SK-N-SH treated with all-trans-retinoic acid at 6 μM for 48 hours (cell line): Measurements from ENCODE around the gene TMC8.

ENCODE experiments used
- ATAC-seq: fragments of 200-7000 bp; cut with Tn5 transposase; 3 replicates; pipeline ENCODE4 v1.9.1; 2020; ENCODE audit warnings: mild to moderate bottlenecking, moderate library complexity
- ARNTL ChIP-seq: fragments of 450-650 bp; formaldehyde crosslinking; IDR thresholded peaks from 2 replicates; pipeline ENCODE4 v1.5.0; 2020; ENCODE audit warnings: low read depth, mild to moderate bottlenecking, moderate library complexity, borderline replicate concordance
- BACH2 ChIP-seq: fragments of 250-450 bp; sonication (Bioruptor Pico); IDR thresholded peaks from 2 replicates; pipeline ENCODE4 v1.9.0; 2021; ENCODE audit warnings: mild to moderate bottlenecking, borderline replicate concordance
- CSDC2 ChIP-seq: fragments of 250-450 bp; sonication (Bioruptor Pico); IDR thresholded peaks from 2 replicates; pipeline ENCODE4 v1.5.0; 2020; ENCODE audit warnings: mild to moderate bottlenecking, moderate library complexity
- ESRRG ChIP-seq: fragments of 250-450 bp; sonication (Bioruptor Pico); IDR thresholded peaks from 2 replicates; pipeline ENCODE4 v1.6.1; 2021; ENCODE audit warnings: mild to moderate bottlenecking
- GLIS3 ChIP-seq: fragments of 250-450 bp; sonication (Bioruptor Pico); IDR thresholded peaks from 2 replicates; pipeline ENCODE4 v1.5.0; 2020; ENCODE audit warnings: mild to moderate bottlenecking, moderate library complexity
- ISL1 ChIP-seq: fragments of 250-450 bp; sonication (Bioruptor Pico); IDR thresholded peaks from 2 replicates; pipeline ENCODE4 v2.1.2; 2022; ENCODE audit warnings: mild to moderate bottlenecking, moderate library complexity
- OSR1 ChIP-seq: fragments of 250-450 bp; sonication (Bioruptor Pico); IDR thresholded peaks from 2 replicates; pipeline ENCODE4 v1.8.0; 2022; ENCODE audit warnings: moderate library complexity, mild to moderate bottlenecking, inconsistent platforms
- PPARA ChIP-seq: fragments of 250-450 bp; sonication (Bioruptor Pico); IDR thresholded peaks from 2 replicates; pipeline ENCODE4 v1.5.0; 2020; ENCODE audit warnings: mild to moderate bottlenecking, borderline replicate concordance
- SNAI2 ChIP-seq: fragments of 250-450 bp; sonication (Bioruptor Pico); IDR thresholded peaks from 2 replicates; pipeline ENCODE4 v1.5.0; 2020; ENCODE audit warnings: mild to moderate bottlenecking, moderate library complexity
- TCF4 ChIP-seq: fragments of 250-450 bp; sonication (Bioruptor Pico); IDR thresholded peaks from 2 replicates; pipeline ENCODE4 v1.8.0; 2021; ENCODE audit warnings: mild to moderate bottlenecking, moderate library complexity, borderline replicate concordance
- TOX ChIP-seq: fragments of 250-450 bp; sonication (Bioruptor Pico); IDR thresholded peaks from 2 replicates; pipeline ENCODE4 v1.8.0; 2021; ENCODE audit warnings: mild to moderate bottlenecking, moderate library complexity, borderline replicate concordance
- ZC3H10 ChIP-seq: fragments of 250-450 bp; sonication (Bioruptor Pico); IDR thresholded peaks from 2 replicates; pipeline ENCODE4 v1.5.1; 2021; ENCODE audit warnings: mild to moderate bottlenecking, moderate library complexity
- ZFP3 ChIP-seq: fragments of 250-450 bp; sonication (Bioruptor Pico); IDR thresholded peaks from 2 replicates; pipeline ENCODE4 v1.5.0; 2020; ENCODE audit warnings: mild to moderate bottlenecking, moderate library complexity
- ZFP30 ChIP-seq: fragments of 450-650 bp; formaldehyde crosslinking; IDR thresholded peaks from 2 replicates; pipeline ENCODE4 v1.5.0; 2022; ENCODE audit warnings: mild to moderate bottlenecking, moderate library complexity
- ZNF70 ChIP-seq: fragments of 450-650 bp; formaldehyde crosslinking; IDR thresholded peaks from 2 replicates; pipeline ENCODE4 v1.5.0; 2020; ENCODE audit warnings: mild to moderate bottlenecking, moderate library complexity
- TF ChIP-seq, protein P1 (sequence below): fragments of 250-450 bp; sonication (Bioruptor Pico); IDR thresholded peaks from 2 replicates; pipeline ENCODE4 v1.8.0; 2021; ENCODE audit warnings: low read depth, mild to moderate bottlenecking, moderate library complexity, borderline replicate concordance
- TF ChIP-seq, protein P2 (sequence below): fragments of 250-450 bp; sonication (Bioruptor Pico); IDR thresholded peaks from 2 replicates; pipeline ENCODE4 v1.5.1; 2020; ENCODE audit warnings: low read depth, mild to moderate bottlenecking, moderate library complexity
- TF ChIP-seq, protein P3 (sequence below): fragments of 250-450 bp; sonication (Bioruptor Pico); IDR thresholded peaks from 2 replicates; pipeline ENCODE4 v1.5.0; 2020; ENCODE audit warnings: mild to moderate bottlenecking, moderate library complexity
- TF ChIP-seq, protein P4 (sequence below): fragments of 250-450 bp; sonication (Bioruptor Pico); IDR thresholded peaks from 2 replicates; pipeline ENCODE4 v1.5.1; 2021; ENCODE audit warnings: mild to moderate bottlenecking, moderate library complexity

TMC8 gene

DNA sequence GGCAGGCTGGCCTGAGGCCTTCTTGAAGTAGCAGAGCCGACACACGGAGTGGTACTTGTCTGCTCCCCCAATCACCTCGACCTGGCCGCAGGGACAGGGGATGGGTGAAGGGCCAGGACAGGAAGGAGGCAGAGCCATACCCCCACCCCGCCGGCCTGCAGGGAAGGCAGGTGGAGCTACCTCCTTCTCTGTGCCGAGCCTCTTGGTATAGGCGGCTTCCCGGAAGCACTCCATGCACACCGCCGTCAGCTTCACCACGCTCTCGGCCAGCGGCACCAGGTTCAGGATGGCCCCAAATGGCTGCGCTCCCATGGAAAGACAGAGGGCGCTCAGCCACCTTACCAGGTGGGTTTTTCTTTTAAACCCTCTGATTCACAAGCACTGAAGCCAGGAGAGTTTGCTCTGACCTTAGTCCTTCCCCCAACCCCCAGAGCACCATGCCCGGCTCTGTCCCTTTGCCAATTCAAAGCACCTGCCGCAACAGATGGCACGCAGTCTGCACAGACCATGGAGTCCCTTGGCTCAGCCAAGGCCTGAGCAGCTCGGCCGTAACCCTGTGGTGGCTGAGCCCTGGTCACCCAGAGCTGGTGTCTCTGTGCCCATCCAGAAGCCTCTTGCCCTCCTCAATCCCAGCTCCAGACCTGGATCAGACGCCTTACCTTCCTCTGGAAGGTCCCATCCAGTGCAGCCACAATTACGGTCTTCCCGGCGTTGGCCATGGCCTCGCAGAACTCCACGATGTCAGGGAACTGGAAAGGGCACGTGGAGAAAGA lies 44.5 kb downstream of the TMC8 start (continued):
- TF ChIP-seq, protein P1, sequence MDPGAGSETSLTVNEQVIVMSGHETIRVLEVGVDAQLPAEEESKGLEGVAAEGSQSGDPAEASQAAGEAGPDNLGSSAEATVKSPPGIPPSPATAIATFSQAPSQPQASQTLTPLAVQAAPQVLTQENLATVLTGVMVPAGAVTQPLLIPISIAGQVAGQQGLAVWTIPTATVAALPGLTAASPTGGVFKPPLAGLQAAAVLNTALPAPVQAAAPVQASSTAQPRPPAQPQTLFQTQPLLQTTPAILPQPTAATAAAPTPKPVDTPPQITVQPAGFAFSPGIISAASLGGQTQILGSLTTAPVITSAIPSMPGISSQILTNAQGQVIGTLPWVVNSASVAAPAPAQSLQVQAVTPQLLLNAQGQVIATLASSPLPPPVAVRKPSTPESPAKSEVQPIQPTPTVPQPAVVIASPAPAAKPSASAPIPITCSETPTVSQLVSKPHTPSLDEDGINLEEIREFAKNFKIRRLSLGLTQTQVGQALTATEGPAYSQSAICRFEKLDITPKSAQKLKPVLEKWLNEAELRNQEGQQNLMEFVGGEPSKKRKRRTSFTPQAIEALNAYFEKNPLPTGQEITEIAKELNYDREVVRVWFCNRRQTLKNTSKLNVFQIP (CRISPR knock-in tag) = no peak
- no peak for TF ChIP-seq CSDC2 (CRISPR knock-in tag)
- TF ChIP-seq, all 23 proteins: peak for 0

DNA sequence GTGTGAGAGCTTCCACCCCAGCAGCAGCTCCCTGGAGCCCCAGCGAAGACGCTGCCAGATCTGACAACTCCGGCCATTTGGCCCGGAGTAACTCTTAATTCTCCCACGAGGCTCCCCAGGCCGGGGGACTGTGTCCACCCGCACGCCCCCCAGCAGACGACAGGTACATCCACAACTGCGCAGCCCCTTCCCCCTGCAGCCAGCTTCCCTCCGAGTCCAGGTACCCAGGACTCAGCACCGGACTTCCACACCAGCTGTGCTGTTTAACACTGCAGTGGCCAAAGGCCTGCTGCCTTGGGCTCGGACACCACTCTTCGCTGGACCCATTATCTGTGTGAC lies 45.0 kb downstream of the TMC8 start:
- ATAC-seq = no peak
- no peak for TF ChIP-seq PPARA (CRISPR knock-in tag)
- TF ChIP-seq, protein P2, sequence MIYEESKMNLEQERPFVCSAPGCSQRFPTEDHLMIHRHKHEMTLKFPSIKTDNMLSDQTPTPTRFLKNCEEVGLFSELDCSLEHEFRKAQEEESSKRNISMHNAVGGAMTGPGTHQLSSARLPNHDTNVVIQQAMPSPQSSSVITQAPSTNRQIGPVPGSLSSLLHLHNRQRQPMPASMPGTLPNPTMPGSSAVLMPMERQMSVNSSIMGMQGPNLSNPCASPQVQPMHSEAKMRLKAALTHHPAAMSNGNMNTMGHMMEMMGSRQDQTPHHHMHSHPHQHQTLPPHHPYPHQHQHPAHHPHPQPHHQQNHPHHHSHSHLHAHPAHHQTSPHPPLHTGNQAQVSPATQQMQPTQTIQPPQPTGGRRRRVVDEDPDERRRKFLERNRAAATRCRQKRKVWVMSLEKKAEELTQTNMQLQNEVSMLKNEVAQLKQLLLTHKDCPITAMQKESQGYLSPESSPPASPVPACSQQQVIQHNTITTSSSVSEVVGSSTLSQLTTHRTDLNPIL (CRISPR knock-in tag) = no peak
- TF ChIP-seq ZFP3 (CRISPR knock-in tag) = no peak
- no peak for TF ChIP-seq TCF4 (CRISPR knock-in tag)
- TF ChIP-seq ZC3H10 (CRISPR knock-in tag) = no peak
- TF ChIP-seq, protein P3, sequence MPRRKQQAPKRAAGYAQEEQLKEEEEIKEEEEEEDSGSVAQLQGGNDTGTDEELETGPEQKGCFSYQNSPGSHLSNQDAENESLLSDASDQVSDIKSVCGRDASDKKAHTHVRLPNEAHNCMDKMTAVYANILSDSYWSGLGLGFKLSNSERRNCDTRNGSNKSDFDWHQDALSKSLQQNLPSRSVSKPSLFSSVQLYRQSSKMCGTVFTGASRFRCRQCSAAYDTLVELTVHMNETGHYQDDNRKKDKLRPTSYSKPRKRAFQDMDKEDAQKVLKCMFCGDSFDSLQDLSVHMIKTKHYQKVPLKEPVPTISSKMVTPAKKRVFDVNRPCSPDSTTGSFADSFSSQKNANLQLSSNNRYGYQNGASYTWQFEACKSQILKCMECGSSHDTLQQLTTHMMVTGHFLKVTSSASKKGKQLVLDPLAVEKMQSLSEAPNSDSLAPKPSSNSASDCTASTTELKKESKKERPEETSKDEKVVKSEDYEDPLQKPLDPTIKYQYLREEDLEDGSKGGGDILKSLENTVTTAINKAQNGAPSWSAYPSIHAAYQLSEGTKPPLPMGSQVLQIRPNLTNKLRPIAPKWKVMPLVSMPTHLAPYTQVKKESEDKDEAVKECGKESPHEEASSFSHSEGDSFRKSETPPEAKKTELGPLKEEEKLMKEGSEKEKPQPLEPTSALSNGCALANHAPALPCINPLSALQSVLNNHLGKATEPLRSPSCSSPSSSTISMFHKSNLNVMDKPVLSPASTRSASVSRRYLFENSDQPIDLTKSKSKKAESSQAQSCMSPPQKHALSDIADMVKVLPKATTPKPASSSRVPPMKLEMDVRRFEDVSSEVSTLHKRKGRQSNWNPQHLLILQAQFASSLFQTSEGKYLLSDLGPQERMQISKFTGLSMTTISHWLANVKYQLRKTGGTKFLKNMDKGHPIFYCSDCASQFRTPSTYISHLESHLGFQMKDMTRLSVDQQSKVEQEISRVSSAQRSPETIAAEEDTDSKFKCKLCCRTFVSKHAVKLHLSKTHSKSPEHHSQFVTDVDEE = no peak
- TF ChIP-seq ESRRG = no peak
- TF ChIP-seq, protein P1 (CRISPR knock-in tag) = no peak
- TF ChIP-seq SNAI2 (CRISPR knock-in tag) = no peak
- no peak for TF ChIP-seq OSR1 (CRISPR knock-in tag)
- no peak for TF ChIP-seq ISL1 (CRISPR knock-in tag)
- no peak for TF ChIP-seq ZNF70 (CRISPR knock-in tag)
- no peak for TF ChIP-seq CSDC2 (CRISPR knock-in tag)
- no peak for TF ChIP-seq ARNTL (CRISPR knock-in tag)
- no peak for TF ChIP-seq ZFP30 (CRISPR knock-in tag)
- TF ChIP-seq TOX (CRISPR knock-in tag) = no peak
- no peak for TF ChIP-seq BACH2

DNA sequence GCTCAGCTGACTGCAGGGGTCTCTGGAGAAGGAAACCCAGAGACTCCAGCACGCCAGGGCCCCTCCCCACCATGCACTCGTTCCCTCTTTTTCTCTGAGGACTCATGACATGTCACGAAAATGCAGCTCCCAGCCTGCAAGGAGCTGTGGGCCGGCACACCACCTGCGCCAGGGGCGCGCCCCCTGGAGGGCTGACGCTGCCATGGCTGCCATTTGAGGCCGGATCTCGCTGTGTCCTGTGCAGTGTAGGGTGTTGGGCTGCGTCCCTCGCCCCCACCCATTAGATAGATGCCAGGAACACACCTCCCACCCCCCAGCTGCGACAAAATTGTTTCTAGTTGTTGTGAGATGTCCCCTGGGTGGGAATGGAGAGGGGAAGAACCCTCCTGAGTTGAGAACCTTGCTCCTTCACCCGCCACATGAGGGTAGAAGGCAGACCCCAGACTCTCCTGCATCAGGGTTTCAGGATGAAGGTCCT lies 46.0 kb downstream of the TMC8 start:
- ATAC-seq = peak; percentile 84
- TF ChIP-seq, protein P3 = no peak
- TF ChIP-seq, protein P1 (CRISPR knock-in tag) = no peak
- TF ChIP-seq GLIS3 (CRISPR knock-in tag) = no peak
- TF ChIP-seq, protein P4, sequence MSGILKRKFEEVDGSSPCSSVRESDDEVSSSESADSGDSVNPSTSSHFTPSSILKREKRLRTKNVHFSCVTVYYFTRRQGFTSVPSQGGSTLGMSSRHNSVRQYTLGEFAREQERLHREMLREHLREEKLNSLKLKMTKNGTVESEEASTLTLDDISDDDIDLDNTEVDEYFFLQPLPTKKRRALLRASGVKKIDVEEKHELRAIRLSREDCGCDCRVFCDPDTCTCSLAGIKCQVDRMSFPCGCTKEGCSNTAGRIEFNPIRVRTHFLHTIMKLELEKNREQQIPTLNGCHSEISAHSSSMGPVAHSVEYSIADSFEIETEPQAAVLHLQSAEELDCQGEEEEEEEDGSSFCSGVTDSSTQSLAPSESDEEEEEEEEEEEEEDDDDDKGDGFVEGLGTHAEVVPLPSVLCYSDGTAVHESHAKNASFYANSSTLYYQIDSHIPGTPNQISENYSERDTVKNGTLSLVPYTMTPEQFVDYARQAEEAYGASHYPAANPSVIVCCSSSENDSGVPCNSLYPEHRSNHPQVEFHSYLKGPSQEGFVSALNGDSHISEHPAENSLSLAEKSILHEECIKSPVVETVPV (CRISPR knock-in tag) = no peak
